GM12878 (cell line): Measurements from ENCODE around the gene NHERF2. TPM values are rescaled to one million over a fixed set of nuclear protein-coding genes. Genes with fewer than 3 reads are reported as not detected.
A peak's percentile ranks its signal among the peaks of the same experiment; 100 is the strongest.

ENCODE experiments used
- BRCA1 ChIP-seq: IDR thresholded peaks from 2 replicates; pipeline ENCODE4 v1.6.1; 2011; ENCODE audit warnings: low read depth, low read length, improper control_type of control experiment
- CREB1 ChIP-seq: IDR thresholded peaks from 2 replicates; pipeline ENCODE4 v1.6.1; 2012; ENCODE audit warnings: low read depth, mild to moderate bottlenecking, inconsistent platforms
- CTCF ChIP-seq, 3 experiments: IDR thresholded peaks in 2 of 3; conservative IDR thresholded peaks in 1 of 3; 2 replicates each; pipeline ENCODE4 v1.5.1; 2011; ENCODE audit warnings: low read depth in 3 of 3, low read length in 3 of 3, mild to moderate bottlenecking in 3 of 3, control low read depth in 2 of 3, moderate library complexity in 2 of 3, inconsistent platforms in 1 of 3, mixed read lengths in 1 of 3; ENCODE audit not compliant: control insufficient read depth in 2 of 3, insufficient read depth in 1 of 3; ENCODE audit errors: extremely low read depth in 1 of 3
- E2F8 ChIP-seq: fragments of 450-650 bp; IDR thresholded peaks from 2 replicates; pipeline ENCODE4 v1.6.1; 2018; ENCODE audit warnings: mild to moderate bottlenecking, low read depth, moderate library complexity; ENCODE audit not compliant: partially characterized antibody
- EP300 ChIP-seq, 2 experiments: fragments of 150-350 bp in 1 of 2; IDR thresholded peaks; 2 replicates each; pipeline ENCODE4 v1.6.1; 2011 to 2012; ENCODE audit warnings: low read depth in 2 of 2, low read length in 2 of 2, borderline replicate concordance in 1 of 2, improper control_type of control experiment in 1 of 2, inconsistent platforms in 1 of 2; ENCODE audit not compliant: control insufficient read depth in 1 of 2
- MAX ChIP-seq: IDR thresholded peaks from 2 replicates; pipeline ENCODE4 v1.6.1; 2012; ENCODE audit warnings: low read depth, low read length, improper control_type of control experiment
- NR2C1 ChIP-seq: fragments of 450-650 bp; IDR thresholded peaks from 2 replicates; pipeline ENCODE4 v1.6.1; 2017; ENCODE audit warnings: antibody characterized with exemption, mild to moderate bottlenecking, moderate library complexity
- NR2C2 ChIP-seq: IDR thresholded peaks from 2 replicates; pipeline ENCODE4 v1.6.1; 2011; ENCODE audit warnings: borderline replicate concordance, low read depth; ENCODE audit not compliant: control insufficient read depth, insufficient read length
- POLR2A ChIP-seq: IDR thresholded peaks from 2 replicates; pipeline ENCODE4 v1.6.1; 2011; ENCODE audit warnings: low read depth, mild to moderate bottlenecking, low read length
- RELA ChIP-seq: fragments of 450-650 bp; IDR thresholded peaks from 2 replicates; pipeline ENCODE4 v1.8.0; 2014; ENCODE audit warnings: borderline replicate concordance; ENCODE audit not compliant: partially characterized antibody
- SMAD1 ChIP-seq: fragments of 450-650 bp; IDR thresholded peaks from 2 replicates; pipeline ENCODE4 v1.6.1; 2018; ENCODE audit warnings: mild to moderate bottlenecking, low read depth; ENCODE audit not compliant: partially characterized antibody
- TBL1XR1 ChIP-seq: IDR thresholded peaks from 2 replicates; pipeline ENCODE4 v1.6.1; 2012; ENCODE audit warnings: low read depth, low read length, improper control_type of control experiment
- YBX1 ChIP-seq: fragments of 450-650 bp; IDR thresholded peaks from 2 replicates; pipeline ENCODE4 v1.6.1; 2016; ENCODE audit warnings: antibody characterized with exemption
- ZNF217 ChIP-seq: fragments of 450-650 bp; IDR thresholded peaks from 2 replicates; pipeline ENCODE4 v1.6.1; 2017; ENCODE audit warnings: antibody characterized with exemption, mild to moderate bottlenecking
- polyA plus RNA-seq, 11 experiments: library from polyadenylated mRNA; depleted of rRNA in 4 of 11; unstranded in 6 of 11; stranded (reverse) in 5 of 11; fragments of >200 nt; fragmentation: Nextera tagmentation in 4 of 11; fragmentation: Illumina TruSeq in 1 of 11; extraction: Ambion mirVana in 4 of 11; extraction: Trizol in 1 of 11; gene quantifications; 1 replicate in 1 of 11; 2 replicates in 10 of 11; pipeline versions ENCODE4 v1.2.1 to v1.2.3, GENCODE V29; 2011 to 2016; ENCODE audit warnings: inconsistent platforms in 2 of 11, missing spikeins in 2 of 11, low read depth in 1 of 11
- total RNA-seq, 4 experiments: library from RNA; depleted of rRNA in 3 of 4; stranded (reverse); fragments of >200 nt in 3 of 4; fragmentation: Illumina TruSeq in 1 of 4; extraction: Trizol in 1 of 4; gene quantifications; 2 replicates each; pipeline versions ENCODE4 v1.2.1 to v1.2.3, GENCODE V29; 2013 to 2021
- TF ChIP-seq, protein P1 (sequence below): fragments of 450-650 bp; IDR thresholded peaks from 2 replicates; pipeline ENCODE4 v1.6.1; 2018; ENCODE audit warnings: borderline replicate concordance, mild to moderate bottlenecking; ENCODE audit not compliant: partially characterized antibody
- TF ChIP-seq, protein P2 (sequence below): IDR thresholded peaks from 2 replicates; pipeline ENCODE4 v1.6.1; 2012; ENCODE audit warnings: improper control_type of control experiment, low read depth, low read length; ENCODE audit not compliant: insufficient replicate concordance

The NHERF2 gene
- total and polyA plus RNA-seq, 10 of the 15 experiments (the other 5 are each of a cell fraction or from before 2014, with no cell fraction given): 0.05 to 0.31 (median 0.08) TPM; not detected in 4

GRCh38 chr16:2009791-2010510, 16.8 kb upstream of the NHERF2 start, which contains the start of gene ZNF598 (continued):
- TF ChIP-seq RELA: peak; percentile 32
- peak; percentile 87 for TF ChIP-seq CREB1
- TF ChIP-seq NR2C2: no peak
- no peak for TF ChIP-seq EP300 (IDR thresholded peaks at IDR 0.05; ENCODE audit: borderline replicate concordance in 1 of 2, control insufficient read depth in 1 of 2, low read depth in 2 of 2, low read length in 2 of 2)
- TF ChIP-seq, protein P1, sequence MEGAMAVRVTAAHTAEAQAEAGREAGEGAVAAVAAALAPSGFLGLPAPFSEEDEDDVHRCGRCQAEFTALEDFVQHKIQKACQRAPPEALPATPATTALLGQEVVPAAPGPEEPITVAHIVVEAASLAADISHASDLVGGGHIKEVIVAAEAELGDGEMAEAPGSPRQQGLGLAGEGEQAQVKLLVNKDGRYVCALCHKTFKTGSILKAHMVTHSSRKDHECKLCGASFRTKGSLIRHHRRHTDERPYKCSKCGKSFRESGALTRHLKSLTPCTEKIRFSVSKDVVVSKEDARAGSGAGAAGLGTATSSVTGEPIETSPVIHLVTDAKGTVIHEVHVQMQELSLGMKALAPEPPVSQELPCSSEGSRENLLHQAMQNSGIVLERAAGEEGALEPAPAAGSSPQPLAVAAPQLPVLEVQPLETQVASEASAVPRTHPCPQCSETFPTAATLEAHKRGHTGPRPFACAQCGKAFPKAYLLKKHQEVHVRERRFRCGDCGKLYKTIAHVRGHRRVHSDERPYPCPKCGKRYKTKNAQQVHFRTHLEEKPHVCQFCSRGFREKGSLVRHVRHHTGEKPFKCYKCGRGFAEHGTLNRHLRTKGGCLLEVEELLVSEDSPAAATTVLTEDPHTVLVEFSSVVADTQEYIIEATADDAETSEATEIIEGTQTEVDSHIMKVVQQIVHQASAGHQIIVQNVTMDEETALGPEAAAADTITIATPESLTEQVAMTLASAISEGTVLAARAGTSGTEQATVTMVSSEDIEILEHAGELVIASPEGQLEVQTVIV: no peak
- TF ChIP-seq E2F8: no peak
- TF ChIP-seq ZNF217: no peak
- TF ChIP-seq MAX: peak; percentile 48
- TF ChIP-seq NR2C1: peak; percentile 69
- TF ChIP-seq TBL1XR1: no peak
- no peak for TF ChIP-seq SMAD1
- TF ChIP-seq, protein P2, sequence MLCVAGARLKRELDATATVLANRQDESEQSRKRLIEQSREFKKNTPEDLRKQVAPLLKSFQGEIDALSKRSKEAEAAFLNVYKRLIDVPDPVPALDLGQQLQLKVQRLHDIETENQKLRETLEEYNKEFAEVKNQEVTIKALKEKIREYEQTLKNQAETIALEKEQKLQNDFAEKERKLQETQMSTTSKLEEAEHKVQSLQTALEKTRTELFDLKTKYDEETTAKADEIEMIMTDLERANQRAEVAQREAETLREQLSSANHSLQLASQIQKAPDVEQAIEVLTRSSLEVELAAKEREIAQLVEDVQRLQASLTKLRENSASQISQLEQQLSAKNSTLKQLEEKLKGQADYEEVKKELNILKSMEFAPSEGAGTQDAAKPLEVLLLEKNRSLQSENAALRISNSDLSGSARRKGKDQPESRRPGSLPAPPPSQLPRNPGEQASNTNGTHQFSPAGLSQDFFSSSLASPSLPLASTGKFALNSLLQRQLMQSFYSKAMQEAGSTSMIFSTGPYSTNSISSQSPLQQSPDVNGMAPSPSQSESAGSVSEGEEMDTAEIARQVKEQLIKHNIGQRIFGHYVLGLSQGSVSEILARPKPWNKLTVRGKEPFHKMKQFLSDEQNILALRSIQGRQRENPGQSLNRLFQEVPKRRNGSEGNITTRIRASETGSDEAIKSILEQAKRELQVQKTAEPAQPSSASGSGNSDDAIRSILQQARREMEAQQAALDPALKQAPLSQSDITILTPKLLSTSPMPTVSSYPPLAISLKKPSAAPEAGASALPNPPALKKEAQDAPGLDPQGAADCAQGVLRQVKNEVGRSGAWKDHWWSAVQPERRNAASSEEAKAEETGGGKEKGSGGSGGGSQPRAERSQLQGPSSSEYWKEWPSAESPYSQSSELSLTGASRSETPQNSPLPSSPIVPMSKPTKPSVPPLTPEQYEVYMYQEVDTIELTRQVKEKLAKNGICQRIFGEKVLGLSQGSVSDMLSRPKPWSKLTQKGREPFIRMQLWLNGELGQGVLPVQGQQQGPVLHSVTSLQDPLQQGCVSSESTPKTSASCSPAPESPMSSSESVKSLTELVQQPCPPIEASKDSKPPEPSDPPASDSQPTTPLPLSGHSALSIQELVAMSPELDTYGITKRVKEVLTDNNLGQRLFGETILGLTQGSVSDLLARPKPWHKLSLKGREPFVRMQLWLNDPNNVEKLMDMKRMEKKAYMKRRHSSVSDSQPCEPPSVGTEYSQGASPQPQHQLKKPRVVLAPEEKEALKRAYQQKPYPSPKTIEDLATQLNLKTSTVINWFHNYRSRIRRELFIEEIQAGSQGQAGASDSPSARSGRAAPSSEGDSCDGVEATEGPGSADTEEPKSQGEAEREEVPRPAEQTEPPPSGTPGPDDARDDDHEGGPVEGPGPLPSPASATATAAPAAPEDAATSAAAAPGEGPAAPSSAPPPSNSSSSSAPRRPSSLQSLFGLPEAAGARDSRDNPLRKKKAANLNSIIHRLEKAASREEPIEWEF: no peak
- peak; percentile 94 for TF ChIP-seq POLR2A
- no peak for TF ChIP-seq CTCF (IDR thresholded peaks at IDR 0.05 in 2 of 3, conservative IDR thresholded peaks at IDR 0.05 in 1 of 3; ENCODE audit: control insufficient read depth in 2 of 3, extremely low read depth in 1 of 3, insufficient read depth in 1 of 3, low read depth in 3 of 3, low read length in 3 of 3)
- TF ChIP-seq YBX1: no peak
- no peak for TF ChIP-seq BRCA1
